OCI-LY7 (cell line): ENCODE measurements around the gene SNCAIP.

Source experiments
- EZH2phosphoT487 ChIP-seq: fragments of 200-600 bp; sonication (generic); IDR thresholded peaks from 2 replicates; pipeline ENCODE4 v1.6.1; 2018; ENCODE audit warnings: low read depth, borderline replicate concordance, mild to moderate bottlenecking, mixed run types, antibody characterized with exemption, low read length, moderate library complexity, mixed read lengths
- TF ChIP-seq, protein P1 (sequence below): fragments of 200-600 bp; sonication (generic); conservative IDR thresholded peaks from 2 replicates; pipeline ENCODE4 v1.5.1; 2014; ENCODE audit warnings: mild to moderate bottlenecking, antibody characterized with exemption, low read length, moderate library complexity, mixed read lengths

GRCh38 chr5:122458278-122458872 is 146.3 kb downstream of the SNCAIP start:
- TF ChIP-seq EZH2phosphoT487, result no peak
- TF ChIP-seq, protein P1, sequence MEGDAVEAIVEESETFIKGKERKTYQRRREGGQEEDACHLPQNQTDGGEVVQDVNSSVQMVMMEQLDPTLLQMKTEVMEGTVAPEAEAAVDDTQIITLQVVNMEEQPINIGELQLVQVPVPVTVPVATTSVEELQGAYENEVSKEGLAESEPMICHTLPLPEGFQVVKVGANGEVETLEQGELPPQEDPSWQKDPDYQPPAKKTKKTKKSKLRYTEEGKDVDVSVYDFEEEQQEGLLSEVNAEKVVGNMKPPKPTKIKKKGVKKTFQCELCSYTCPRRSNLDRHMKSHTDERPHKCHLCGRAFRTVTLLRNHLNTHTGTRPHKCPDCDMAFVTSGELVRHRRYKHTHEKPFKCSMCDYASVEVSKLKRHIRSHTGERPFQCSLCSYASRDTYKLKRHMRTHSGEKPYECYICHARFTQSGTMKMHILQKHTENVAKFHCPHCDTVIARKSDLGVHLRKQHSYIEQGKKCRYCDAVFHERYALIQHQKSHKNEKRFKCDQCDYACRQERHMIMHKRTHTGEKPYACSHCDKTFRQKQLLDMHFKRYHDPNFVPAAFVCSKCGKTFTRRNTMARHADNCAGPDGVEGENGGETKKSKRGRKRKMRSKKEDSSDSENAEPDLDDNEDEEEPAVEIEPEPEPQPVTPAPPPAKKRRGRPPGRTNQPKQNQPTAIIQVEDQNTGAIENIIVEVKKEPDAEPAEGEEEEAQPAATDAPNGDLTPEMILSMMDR, result peak; percentile 79
